ENCODE measurements around the gene ATF4.

Gene ATF4

DNA sequence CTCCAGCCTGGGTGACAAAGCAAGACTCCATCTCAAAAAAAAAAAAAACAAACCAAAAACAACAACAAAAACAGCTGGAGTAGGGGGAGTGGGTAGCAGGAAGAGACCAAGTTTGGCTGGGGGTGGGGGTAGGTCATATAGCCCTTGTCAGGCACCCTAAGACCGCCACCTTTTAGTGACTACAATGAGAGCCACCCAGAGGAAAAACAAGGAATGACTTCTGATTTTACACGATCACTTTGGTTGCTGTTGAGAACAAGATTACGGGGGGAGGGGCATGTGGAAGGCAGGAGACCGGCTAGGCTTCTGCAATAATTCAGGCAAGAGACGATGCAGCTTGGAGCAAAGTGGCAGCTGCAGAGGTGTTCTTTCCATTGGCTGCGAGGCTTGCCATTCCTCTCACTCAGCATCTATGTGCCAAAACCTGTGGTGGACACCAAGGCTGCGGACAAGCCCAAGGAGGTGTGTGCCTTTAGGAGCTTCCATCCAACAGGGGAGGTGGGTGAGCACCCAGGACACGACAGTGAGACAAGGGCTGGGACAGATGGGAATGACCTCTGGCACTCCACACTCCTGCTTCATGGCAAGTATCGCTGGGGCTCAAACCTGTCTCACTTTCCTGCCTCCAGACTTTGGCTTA is 10.4 kb downstream of the ATF4 start:
- no peak for DNase-seq

GRCh38 chr22:39532215-39533073 is 12.1 kb downstream of the ATF4 start, which contains the start of gene RPS19BP1:
Gene RPS19BP1, minus strand, starts transcription at chr22:39532748. Its CDS starts 10 bp downstream, at chr22:39532738.
- peak; percentile 98 for DNase-seq

DNA sequence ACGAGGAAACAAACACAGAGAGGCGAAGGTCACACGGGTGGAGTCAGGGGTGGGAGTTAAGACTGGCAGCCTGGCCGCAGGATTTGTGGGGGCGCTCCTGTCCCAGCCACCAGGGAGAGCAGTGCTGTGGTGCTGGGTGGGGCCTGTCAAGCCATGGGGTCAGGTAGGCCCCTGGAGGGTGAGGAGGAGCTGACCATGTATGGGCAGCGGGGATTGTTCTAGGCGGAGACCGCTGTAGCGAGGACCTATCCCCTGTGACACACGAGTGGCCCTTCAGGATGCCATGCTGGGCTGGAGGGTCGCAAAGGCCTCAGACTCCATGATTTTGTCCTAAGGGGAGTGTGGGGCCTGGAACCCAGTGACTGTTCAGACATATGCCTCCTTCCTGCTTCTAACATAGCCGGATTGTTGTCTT is 13.7 kb downstream of the ATF4 start:
- DNase-seq: no peak

GRCh38 chr22:39534591-39535356 is 14.4 kb downstream of the ATF4 start:
- DNase-seq: peak; percentile 73

- no peak for DNase-seq
Observed at GRCh38 chr22:39535357-39535725, 15.0 kb downstream of the ATF4 start.

- DNase-seq: no peak
Observed at GRCh38 chr22:39535831-39536449, 15.6 kb downstream of the ATF4 start.

- no peak for DNase-seq
Observed at GRCh38 chr22:39536711-39537110, 16.3 kb downstream of the ATF4 start.

DNA sequence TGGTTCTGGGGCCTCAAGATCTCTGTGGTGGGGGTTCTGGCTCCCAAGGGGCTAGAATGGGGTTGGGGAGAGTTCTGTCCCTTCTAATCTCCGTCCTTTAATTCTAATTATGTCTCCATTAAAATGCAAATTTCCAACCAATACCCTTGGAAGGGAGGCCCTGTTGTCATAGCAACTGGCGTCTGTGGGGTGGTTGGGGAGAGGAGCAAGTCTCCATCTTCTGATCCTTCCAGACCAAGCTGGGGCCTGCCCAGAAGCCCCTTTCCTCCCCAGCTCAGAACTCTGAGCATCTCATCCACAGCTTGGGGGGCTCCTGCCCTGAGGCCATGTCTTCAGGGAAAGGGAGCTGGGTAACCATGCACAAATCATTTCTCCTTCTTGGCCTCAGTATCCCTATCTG is 17.6 kb downstream of the ATF4 start:
- no peak for DNase-seq

- no peak for DNase-seq
Observed at GRCh38 chr22:39543095-39543494, 22.7 kb downstream of the ATF4 start.

GRCh38 chr22:39545386-39546365 is 25.3 kb downstream of the ATF4 start:
- no peak for DNase-seq

DNA sequence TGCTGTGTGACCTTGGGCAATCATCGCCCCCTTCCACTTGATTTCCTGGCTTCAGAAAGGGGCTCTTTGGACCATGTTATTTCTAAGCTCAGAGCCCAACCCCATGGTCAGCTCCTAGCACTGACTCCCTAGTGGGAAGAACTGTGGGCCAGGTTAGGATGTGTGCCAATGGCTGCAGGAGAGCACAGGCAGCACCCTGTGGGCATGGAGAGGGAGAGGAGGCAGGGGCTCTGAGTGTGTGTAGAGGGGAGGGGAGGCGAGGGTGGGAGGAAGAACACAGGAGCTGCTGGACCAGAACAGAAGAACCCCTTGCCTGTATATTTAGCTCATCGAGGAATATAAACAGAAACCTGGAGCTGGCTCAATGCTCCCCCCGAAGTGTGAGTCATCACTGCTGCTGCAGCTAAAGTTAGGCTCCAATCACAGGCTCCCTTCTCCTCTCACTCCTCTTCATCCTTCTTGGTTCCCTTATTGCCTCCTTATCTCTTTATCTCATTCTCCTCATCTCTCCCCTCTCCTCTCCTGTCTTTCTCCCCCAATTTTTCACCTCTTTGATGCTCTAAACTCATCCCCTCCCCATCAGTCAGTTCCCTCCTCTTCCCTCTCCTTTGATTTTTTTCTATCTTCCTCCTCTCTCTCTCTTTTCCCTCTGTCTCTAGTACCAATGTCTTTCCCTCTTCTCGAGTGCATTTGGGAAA is 26.7 kb downstream of the ATF4 start:
- DNase-seq: no peak

DNA sequence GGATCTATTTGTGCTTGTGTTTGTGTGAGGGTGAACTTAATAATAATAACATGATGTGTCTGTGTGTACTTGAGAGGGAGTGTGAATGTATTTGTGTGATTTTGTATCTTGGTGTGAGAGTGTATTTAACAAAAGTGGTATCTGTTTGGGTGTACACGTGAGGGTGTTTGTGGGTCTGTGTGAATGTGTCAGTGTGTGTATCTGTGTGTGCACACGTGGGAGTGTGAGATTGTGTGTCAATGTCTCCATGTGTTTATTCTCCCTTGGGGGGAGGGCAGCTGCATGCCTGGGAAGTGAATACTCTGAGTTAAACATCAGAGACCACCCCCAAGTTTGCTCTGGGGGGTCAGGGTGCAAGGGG is 27.2 kb downstream of the ATF4 start:
- no peak for DNase-seq

- no peak for DNase-seq
Observed at GRCh38 chr22:39553429-39553828, 33.1 kb downstream of the ATF4 start.

- no peak for DNase-seq
Observed at GRCh38 chr22:39554151-39554550, 33.8 kb downstream of the ATF4 start.

- no peak for DNase-seq
Observed at GRCh38 chr22:39556970-39557841, 36.8 kb downstream of the ATF4 start.

GRCh38 chr22:39558254-39558727 is 37.9 kb downstream of the ATF4 start:
- no peak for DNase-seq

DNA sequence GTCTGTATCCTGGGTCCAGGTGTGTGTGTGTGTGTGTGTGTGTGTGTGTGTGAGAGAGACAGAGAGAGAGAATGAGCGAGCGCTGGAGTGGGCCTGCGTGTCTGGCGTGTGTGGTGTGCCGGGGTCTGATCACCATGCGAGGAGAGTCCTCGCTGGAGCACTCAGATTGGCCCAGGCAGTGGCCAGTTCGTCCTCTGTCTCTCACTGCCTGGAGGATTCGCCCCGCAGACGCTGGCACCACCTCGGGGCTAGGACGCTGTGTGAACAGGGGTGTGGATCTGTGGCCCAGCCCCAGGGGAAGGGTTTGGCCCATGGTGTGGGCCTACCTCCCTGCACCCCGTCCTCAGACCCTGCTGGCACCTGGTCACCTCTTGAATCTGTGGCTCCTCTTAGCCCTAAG is 38.6 kb downstream of the ATF4 start:
- no peak for DNase-seq

- peak; percentile 21 for DNase-seq
Observed at GRCh38 chr22:39559456-39560105, 39.2 kb downstream of the ATF4 start.

GRCh38 chr22:39560127-39560526 is 39.8 kb downstream of the ATF4 start:
- DNase-seq: no peak

Measured in T1000 (cell line).